Measurements from ENCODE around the gene CYP4A22.
"Not testable (repeated sequence)": the region's sequence is repeated elsewhere in the genome, so short reads cannot be mapped to it uniquely, and the experiment has no call there.

CYP4A22 gene

GRCh38 chr1:47184822-47185677, 47.8 kb downstream of the CYP4A22 start:
- DNase-seq (ENCODE audit: low spot score), result no peak

- DNase-seq (ENCODE audit: low spot score), result no peak
These were observed 49.3 kb downstream of the CYP4A22 start for GRCh38 chr1:47186267-47187185.

GRCh38 chr1:47187231-47187925, 50.1 kb downstream of the CYP4A22 start:
- DNase-seq (ENCODE audit: low spot score), result no peak

GRCh38 chr1:47187926-47188250, 50.6 kb downstream of the CYP4A22 start:
- DNase-seq (ENCODE audit: low spot score), result no peak

- DNase-seq (ENCODE audit: low spot score), result no peak
These were observed 51.8 kb downstream of the CYP4A22 start for GRCh38 chr1:47188791-47189785.

DNA sequence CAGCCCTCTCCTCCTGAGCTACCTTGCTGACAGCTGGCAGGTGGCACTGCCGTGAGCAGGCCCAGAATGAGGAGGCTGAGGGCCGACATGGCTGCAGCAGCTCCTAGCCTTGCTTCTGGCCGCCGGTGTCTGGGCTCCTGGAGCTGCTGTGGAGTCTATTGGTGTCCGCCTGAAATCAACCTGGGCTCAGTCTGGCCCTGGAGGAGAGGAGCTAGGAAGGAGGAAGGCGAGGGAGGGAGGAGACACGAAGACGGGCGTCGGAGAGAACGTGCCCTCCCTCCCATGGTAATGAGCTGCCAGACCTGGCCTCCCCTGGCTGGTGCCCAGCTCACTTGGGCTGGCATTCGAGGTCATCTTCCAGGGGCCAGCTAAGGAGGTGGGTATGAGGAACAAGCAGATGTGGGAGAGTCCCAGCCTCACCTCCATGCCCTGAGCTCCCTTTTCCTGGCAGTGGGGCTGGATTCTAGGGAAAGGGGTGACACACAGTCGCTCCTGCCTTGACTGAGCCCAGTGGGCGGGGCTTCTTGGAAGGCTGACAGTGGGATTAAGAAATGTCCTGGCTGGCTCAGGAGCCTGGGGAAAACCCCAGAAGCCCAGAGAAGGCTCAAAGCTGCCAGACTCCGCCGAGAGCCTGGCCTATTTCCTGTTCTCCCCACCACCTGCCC, 52.7 kb downstream of the CYP4A22 start, which contains the start of gene PDZK1IP1:
Gene PDZK1IP1 (minus strand): TSS at position 193 of the 665 bp plus-strand sequence. CDS start 104 bp downstream, at position 89.
- DNase-seq (ENCODE audit: low spot score), result no peak

DNA sequence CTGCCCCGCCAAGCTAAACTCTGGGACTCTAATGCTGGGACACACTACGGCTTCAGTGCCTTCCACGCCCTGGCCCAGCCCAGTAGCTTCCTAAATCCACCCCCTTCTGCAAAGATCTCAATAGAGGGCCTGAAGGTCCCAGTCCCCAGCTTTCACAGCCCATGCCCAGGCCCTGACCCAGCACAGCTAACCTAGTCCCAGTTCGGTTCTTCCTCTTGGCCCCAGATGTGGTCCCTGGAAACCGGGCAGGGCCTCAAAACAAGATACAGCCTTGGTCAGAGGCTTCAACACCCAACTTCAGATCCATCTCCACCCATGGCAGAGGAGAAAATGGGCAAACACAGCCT, 53.2 kb downstream of the CYP4A22 start:
- DNase-seq (ENCODE audit: low spot score), result no peak

DNA sequence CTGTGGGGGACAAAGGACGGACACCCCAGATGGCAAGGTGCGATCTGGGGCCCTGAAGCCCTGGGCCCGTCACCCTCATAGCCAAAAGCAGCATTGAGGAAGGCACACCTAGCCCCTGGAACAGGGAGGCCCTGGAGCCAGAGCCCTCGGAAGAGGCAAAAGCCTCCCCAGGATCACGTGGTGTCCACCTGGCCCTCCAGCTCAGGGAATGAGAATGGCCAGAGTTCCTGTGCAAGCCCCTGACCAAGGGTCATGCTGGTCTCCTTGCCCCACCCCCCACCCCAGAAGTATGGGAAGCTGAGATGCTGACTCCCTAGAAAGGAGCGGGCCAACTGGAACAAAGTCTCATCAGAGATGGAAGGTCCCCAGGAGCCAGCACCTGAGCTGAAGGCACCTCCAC, 53.6 kb downstream of the CYP4A22 start:
- no peak for DNase-seq (ENCODE audit: low spot score)

- no peak for DNase-seq (ENCODE audit: low spot score)
These were observed 54.8 kb downstream of the CYP4A22 start for GRCh38 chr1:47191940-47192457.

- peak; percentile 75 for DNase-seq (ENCODE audit: low spot score)
These were observed 55.5 kb downstream of the CYP4A22 start for GRCh38 chr1:47192458-47193384.

GRCh38 chr1:47193496-47193895, 56.3 kb downstream of the CYP4A22 start:
- DNase-seq (ENCODE audit: low spot score), result not testable (repeated sequence)

- no peak for DNase-seq (ENCODE audit: low spot score)
These were observed 57.1 kb downstream of the CYP4A22 start for GRCh38 chr1:47194311-47194710.

DNA sequence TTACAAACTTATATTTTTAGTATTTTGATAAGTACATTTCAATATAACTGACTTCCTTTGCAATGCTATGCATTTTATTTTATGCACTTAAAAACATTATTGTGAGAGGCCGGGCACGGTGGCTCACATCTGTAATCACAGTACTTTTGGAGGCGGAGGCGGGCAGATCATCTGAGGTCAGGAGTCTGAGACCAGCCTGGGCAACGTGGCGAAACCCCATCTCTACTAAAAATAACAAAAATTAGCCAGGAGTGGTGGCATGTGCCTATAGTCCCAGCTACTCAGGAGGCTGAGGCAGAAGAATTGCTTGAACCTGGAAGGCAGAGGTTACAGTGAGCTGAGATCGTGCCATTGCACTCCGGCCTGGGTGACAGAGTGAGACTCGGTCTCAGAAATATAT, 58.7 kb downstream of the CYP4A22 start:
- not testable (repeated sequence) for DNase-seq (ENCODE audit: low spot score)

DNA sequence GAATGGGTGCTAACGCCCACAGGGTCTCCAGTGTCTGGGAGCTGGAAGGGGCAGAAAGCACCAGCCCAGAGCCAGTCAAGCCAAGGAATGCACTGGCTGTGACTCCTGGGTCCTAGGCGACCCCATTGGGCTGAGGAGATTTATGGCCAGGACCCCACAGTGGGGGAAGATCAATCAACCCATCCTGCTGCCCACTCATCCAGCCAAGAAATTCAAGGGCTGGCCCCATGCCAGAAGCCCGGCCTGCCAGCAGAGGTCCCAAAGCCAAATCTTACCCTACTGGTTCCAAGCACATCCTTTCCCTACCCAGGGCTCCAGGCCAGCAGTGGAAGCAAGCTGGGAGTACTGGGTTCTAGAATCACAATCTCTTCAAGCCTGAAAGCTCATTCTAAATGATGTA, 59.4 kb downstream of the CYP4A22 start:
- DNase-seq (ENCODE audit: low spot score), result no peak

DNA sequence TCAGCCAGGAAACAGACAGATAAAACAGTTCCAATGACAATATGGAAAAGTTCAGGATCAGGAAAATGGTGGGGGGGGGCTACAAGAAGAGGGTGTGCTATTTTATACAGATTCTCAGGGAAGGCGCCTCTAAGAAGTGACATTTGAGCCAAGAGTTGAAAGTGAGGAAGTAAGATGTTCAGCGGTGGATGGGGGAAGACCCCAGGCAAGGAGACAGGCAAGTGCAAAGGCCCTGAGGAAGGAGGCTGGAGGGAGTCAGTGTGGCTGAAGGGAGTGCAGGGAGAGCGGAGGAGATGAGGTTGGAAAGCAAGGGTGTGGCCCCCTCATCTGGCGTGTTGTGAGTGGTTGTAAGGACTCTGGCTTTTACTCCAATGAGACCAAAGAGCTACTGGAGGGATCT, 61.0 kb downstream of the CYP4A22 start:
- no peak for DNase-seq (ENCODE audit: low spot score)
